ENCODE results near the gene SFT2D1.

Gene SFT2D1

DNA sequence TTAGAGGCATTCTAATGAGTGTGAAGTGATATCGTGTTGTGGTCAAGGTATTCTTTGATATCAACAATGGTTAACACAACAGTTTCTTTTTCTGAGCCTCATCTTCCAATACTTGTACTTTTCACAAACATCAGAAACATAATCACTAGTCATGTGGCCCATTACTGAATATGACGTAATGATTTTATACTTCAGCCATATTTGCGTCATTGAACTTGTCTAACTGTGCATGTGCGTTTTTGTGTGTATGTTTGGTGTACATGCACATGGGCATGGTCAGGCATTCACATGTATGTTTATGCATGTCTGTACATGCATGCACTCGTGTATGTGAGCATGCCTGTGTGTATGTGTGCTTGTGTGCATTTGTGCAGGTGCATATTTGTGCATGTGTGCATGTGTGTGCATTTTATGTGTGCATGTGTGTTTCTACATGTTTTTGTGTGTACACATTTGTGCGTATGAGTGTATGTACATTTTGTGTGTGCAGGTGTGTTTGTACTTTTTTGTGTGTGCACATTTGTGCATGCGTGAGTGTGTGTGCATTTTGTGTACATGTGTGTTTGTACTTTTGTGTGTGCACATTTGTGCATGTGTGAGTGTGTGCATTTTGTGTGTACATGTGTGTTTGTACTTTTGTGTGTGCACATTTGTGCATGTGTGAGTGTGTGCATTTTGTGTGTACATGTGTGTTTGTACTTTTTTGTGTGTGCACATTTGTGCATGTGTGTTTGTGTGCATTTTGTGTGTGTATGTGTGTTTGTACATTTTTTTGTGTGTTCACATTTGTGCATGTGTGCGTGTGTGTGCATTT, 63.6 kb downstream of the SFT2D1 start:
- H3K27ac ChIP-seq: no peak overlapping the region
- no peaks in the 10 kb centered on the region for H3K79me2 ChIP-seq (ENCODE audit: insufficient read depth, low read depth)
- no peak overlapping the region for H3K9ac ChIP-seq
- H3K4me2 ChIP-seq: no peak overlapping the region
- no peaks in the 10 kb centered on the region for H3K36me3 ChIP-seq (ENCODE audit: insufficient read depth)
- no peak overlapping the region for H3K4me3 ChIP-seq (IDR thresholded peaks at IDR 0.05; ENCODE audit: insufficient read depth, low read depth, low read length)
- H3K4me1 ChIP-seq (ENCODE audit: low read depth, poor library complexity, severe bottlenecking): peaks cover 6% of the 10 kb centered on the region
- no peaks in the 10 kb centered on the region for H3K27me3 ChIP-seq (ENCODE audit: insufficient read depth, low read depth)
- H4K20me1 ChIP-seq (ENCODE audit: insufficient read depth): no peaks in the 10 kb centered on the region
- no peak overlapping the region for H2AFZ ChIP-seq (ENCODE audit: low read depth)
- TF ChIP-seq, protein P1, sequence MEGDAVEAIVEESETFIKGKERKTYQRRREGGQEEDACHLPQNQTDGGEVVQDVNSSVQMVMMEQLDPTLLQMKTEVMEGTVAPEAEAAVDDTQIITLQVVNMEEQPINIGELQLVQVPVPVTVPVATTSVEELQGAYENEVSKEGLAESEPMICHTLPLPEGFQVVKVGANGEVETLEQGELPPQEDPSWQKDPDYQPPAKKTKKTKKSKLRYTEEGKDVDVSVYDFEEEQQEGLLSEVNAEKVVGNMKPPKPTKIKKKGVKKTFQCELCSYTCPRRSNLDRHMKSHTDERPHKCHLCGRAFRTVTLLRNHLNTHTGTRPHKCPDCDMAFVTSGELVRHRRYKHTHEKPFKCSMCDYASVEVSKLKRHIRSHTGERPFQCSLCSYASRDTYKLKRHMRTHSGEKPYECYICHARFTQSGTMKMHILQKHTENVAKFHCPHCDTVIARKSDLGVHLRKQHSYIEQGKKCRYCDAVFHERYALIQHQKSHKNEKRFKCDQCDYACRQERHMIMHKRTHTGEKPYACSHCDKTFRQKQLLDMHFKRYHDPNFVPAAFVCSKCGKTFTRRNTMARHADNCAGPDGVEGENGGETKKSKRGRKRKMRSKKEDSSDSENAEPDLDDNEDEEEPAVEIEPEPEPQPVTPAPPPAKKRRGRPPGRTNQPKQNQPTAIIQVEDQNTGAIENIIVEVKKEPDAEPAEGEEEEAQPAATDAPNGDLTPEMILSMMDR (conservative IDR thresholded peaks at IDR 0.05; ENCODE audit: low read depth, low read length): no peak

DNA sequence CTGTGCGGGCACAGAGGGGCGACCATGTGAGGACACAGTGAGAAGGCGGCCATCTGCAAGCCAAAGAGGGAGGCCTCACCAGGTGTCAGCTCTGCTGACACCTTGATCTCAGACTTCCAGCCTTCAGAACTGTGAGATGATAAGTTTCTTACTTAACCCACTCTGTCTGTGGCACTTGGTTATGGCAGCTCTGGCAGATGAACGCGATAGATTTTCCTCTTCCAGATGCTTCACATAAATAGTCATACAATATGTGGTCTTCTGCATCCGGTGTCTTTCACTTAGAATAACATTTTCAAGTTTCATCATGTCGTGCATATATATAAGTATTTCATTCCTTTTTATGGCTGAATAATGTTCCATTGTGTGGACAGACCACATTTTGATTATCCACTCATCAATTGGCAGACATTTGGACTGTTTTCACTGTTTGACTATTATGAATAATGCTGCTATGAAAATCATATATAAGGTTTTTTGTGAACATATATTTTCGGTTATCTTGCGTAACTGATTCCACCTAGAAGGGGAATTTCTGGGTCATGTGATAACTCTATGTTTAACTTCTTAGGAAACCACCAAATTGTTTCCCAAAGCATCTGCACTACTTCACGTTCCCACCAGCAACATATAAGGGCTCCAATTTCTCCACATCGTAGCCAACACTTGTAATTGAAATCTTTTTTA, 64.3 kb downstream of the SFT2D1 start:
- H2AFZ ChIP-seq (ENCODE audit: low read depth): no peak overlapping the region
- H3K36me3 ChIP-seq (ENCODE audit: insufficient read depth): no peaks in the 10 kb centered on the region
- no peak overlapping the region for H3K4me2 ChIP-seq
- H3K4me1 ChIP-seq (ENCODE audit: low read depth, poor library complexity, severe bottlenecking): peaks cover 6% of the 10 kb centered on the region
- H3K27ac ChIP-seq: no peak overlapping the region
- H3K9ac ChIP-seq: no peak overlapping the region
- no peaks in the 10 kb centered on the region for H4K20me1 ChIP-seq (ENCODE audit: insufficient read depth)
- no peaks in the 10 kb centered on the region for H3K79me2 ChIP-seq (ENCODE audit: insufficient read depth, low read depth)
- no peak overlapping the region for H3K4me3 ChIP-seq (IDR thresholded peaks at IDR 0.05; ENCODE audit: insufficient read depth, low read depth, low read length)
- H3K27me3 ChIP-seq (ENCODE audit: insufficient read depth, low read depth): no peaks in the 10 kb centered on the region
- TF ChIP-seq, protein P1 (conservative IDR thresholded peaks at IDR 0.05; ENCODE audit: low read depth, low read length): no peak

DNA sequence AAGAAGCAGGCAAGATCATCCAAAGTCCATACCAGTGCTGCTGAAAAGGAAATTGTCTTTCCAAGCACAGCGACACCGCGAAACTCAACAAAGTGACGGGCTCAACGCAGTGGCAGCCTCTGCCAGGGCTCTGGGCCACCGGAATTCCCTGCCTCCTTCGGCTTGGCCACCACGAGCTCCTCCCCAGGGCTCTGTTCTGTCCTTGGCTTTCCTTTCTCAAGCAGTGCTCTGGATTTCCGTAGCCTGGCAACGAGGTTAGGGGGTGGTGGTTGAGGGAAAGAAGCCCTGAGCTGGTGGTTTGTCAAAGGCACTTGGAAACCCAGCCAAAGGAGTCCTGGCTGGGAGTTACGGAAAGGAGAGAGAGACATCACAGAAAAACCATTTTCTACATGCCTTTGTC, 65.3 kb downstream of the SFT2D1 start:
- TF ChIP-seq, protein P1 (conservative IDR thresholded peaks at IDR 0.05; ENCODE audit: low read depth, low read length): no peak
- H3K4me3 ChIP-seq (IDR thresholded peaks at IDR 0.05; ENCODE audit: insufficient read depth, low read depth, low read length): no peak overlapping the region
- H3K4me2 ChIP-seq: no peak overlapping the region
- no peaks in the 10 kb centered on the region for H3K27me3 ChIP-seq (ENCODE audit: insufficient read depth, low read depth)
- H3K27ac ChIP-seq: no peak overlapping the region
- no peaks in the 10 kb centered on the region for H3K79me2 ChIP-seq (ENCODE audit: insufficient read depth, low read depth)
- no peaks in the 10 kb centered on the region for H3K36me3 ChIP-seq (ENCODE audit: insufficient read depth)
- no peak overlapping the region for H2AFZ ChIP-seq (ENCODE audit: low read depth)
- H4K20me1 ChIP-seq (ENCODE audit: insufficient read depth): no peaks in the 10 kb centered on the region
- no peak overlapping the region for H3K9ac ChIP-seq
- H3K4me1 ChIP-seq (ENCODE audit: low read depth, poor library complexity, severe bottlenecking): peaks cover 6% of the 10 kb centered on the region

DNA sequence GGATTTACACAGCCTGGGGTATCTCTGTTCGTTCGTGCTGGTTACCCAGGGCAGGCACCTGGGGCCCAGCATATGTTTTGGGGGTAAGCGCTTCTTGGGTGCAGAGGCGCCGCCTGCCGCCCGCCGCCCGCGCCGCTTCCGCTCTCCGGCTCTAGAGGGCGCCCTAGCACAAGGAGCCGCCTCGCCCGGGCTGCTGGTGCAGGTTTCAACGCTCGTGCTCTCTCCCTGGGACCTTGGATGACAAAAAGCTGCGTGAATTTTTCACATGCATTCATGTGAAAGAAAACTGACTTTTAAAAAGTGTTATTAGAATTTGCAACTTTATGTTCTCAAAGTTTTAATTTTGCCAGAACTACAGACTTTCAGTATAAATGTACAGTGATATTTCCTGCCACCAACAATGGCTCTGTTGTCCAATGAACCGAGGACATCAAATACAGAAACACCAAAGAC, 66.6 kb downstream of the SFT2D1 start:
- Histone ChIP-seq H3K4me1 (ENCODE audit: low read depth, poor library complexity, severe bottlenecking) (peaks cover 6% of the 10 kb centered on the region), H3K27me3 (ENCODE audit: insufficient read depth, low read depth) (no peaks in the 10 kb centered on the region), H3K79me2 (ENCODE audit: insufficient read depth, low read depth) (no peaks in the 10 kb centered on the region), H3K4me3 (IDR thresholded peaks at IDR 0.05; ENCODE audit: insufficient read depth, low read depth, low read length) (no peak overlapping the region), H3K4me2 (peak overlapping the region; percentile 8; the same call in 1 of the 2 replicates), H2AFZ (ENCODE audit: low read depth) (peak overlapping the region; percentile 36; the same call in 1 of the 2 replicates), H3K36me3 (ENCODE audit: insufficient read depth) (no peaks in the 10 kb centered on the region), H3K27ac (no peak overlapping the region), H4K20me1 (ENCODE audit: insufficient read depth) (no peaks in the 10 kb centered on the region), H3K9ac (no peak overlapping the region)
- TF ChIP-seq, protein P1 (conservative IDR thresholded peaks at IDR 0.05; ENCODE audit: low read depth, low read length): peak; percentile 89

Data from KMS-11 (cell line).